NCI-H2196 (cell line): Measurements from ENCODE around the gene RHOBTB1.
"Not testable (repeated sequence)": the region's sequence is repeated elsewhere in the genome, so short reads cannot be mapped to it uniquely, and the experiment has no call there.

Experiments
- DNase-seq: peaks from one replicate; lab custom pipeline; 2025; ENCODE audit not compliant: unreplicated experiment; lab: John Stamatoyannopoulos, UW

RHOBTB1 gene, protein sequence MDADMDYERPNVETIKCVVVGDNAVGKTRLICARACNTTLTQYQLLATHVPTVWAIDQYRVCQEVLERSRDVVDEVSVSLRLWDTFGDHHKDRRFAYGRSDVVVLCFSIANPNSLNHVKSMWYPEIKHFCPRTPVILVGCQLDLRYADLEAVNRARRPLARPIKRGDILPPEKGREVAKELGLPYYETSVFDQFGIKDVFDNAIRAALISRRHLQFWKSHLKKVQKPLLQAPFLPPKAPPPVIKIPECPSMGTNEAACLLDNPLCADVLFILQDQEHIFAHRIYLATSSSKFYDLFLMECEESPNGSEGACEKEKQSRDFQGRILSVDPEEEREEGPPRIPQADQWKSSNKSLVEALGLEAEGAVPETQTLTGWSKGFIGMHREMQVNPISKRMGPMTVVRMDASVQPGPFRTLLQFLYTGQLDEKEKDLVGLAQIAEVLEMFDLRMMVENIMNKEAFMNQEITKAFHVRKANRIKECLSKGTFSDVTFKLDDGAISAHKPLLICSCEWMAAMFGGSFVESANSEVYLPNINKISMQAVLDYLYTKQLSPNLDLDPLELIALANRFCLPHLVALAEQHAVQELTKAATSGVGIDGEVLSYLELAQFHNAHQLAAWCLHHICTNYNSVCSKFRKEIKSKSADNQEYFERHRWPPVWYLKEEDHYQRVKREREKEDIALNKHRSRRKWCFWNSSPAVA

DNA sequence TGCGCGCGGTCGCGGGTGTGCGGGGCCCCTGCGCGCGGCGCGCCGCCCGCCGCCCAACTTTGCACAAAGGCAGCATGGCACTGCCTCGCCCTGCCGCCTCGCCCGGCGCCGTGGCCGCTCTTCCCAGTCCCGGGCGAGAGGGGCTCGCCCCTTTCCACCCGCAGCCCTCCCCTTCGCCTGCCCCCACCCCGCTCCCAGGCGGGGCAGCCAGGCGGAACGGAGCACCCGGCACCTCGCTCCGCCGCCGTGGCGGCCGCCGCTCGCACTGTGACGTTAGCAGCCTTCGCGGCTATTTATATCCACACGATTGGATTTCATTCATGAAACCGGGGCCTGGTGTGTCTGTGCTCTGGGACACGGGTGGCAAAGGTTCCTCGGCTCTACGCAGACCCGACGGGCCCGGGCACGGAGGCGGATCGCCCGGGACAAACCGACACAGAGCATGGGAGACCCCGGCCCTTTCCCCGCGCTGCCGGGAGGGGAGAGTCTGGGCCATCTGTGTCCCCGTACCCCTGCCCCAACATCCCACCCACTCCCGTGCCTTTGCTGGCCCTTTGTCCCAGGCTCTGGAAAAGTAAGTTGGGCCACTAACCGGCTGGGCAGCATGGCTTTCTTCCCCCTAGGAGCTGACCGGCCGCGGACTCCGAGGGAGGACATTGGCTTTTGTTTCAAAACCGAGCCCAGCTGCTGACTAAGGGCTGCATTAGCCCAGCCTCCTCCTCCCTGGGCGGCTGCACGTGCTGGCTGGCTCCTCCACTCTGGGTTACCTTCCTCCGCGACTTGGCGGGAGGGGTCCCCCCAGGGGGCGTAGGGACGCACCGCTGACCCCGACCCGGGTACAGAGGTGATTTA is at the start of gene RHOBTB1:
TSS of gene RHOBTB1 (minus strand) at position 128 of the 852 bp plus-strand sequence. CDS start 32,643 bp downstream, outside the sequence.
- DNase-seq: peak; percentile 53

DNA sequence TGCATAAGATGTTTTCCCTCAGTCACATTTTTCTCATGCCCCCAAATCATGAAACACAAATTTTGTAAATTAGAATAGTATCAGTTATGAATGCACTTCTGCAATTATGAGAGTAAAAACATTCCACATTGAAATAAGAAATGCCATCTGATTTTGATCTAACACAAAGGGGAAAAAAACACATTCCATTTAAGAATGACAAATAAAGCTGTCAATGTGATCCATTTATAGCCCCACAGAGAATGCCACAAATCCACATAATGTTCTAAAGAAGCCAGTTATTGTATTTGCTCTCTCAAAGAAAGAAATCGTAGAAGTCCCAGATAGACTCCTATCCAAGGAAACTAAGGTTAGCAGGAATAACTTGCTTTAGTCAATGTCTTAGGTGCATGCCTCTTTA is 48.7 kb upstream of the RHOBTB1 start:
- no peak for DNase-seq

DNA sequence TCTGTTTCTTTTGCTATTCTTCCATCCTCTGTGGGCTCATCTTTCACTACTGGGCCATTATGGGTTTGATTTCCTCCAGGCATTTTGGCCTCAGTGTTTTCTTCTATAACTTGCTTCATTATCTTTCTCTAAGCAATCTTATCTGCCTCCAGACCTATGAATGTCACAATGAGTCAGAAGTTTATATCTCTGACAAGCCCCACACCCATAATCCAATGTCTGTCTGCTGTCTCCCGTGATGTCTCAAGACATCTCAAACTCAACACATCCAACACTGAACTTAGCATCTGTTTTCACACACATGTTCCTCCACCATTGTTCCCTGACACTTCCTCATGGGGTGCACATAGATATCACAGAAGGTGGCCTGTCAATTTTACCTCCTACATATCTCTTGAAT is 46.7 kb upstream of the RHOBTB1 start:
- DNase-seq: no peak

DNA sequence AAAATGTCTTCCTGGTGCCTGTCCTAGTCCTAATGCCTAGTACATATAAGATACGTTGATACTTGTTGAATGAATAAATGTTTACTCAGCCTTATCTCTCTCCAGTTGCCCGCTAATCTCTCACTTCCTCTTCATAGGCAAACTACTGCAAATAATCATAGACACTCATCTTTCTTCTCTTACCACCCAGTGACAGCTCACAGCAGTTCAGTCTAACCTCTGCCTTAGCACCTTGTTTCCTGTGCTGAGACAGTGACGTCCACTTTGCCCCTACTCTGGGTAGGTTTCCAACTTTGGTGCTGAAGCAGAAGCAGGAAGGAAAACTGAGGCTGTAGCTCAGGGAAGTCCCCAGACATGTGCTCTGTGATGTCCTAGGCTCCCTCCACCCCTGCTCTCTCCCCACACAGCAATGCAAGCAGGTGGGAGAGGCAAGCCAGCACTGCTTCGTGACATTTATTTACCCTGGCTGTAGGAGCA is 45.5 kb upstream of the RHOBTB1 start:
- DNase-seq: no peak

DNA sequence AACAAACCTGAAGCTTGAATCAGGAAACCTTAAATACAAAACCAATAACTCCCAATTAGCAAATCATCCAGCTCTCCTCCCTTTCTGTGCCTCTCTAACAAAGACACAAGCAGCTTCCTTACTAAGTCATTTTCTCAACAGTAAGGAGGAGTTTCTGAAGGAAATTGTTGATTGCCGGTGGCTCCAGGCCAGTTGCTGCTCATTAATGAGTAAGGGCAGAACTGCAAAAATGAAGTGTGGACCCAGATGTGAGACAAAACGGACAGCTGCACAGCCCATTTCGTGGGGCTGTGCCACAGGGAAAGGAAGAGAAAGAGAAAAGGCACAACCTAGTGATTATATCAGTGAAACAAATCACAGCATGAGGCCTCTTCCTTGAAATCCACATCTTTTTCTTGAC is 42.8 kb upstream of the RHOBTB1 start:
- DNase-seq: no peak

DNA sequence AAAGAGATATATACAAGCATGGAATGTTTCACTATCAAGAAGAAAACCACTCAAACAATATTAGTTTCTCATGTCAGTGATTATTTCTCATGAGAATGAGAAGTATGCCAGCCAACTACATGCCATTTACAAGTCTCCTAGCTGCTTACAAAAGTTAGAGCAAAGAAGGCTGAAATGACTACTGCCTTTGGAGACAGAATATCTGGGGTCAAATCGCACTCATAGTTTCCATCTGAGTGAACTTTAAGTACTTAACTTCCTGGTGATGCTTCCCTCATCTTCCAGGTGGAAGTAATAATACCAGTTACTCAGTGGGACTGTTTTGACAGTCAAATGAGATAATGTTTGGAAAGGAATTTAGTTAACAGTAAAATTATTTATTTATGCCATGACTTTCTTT is 42.0 kb upstream of the RHOBTB1 start:
- DNase-seq: no peak

DNA sequence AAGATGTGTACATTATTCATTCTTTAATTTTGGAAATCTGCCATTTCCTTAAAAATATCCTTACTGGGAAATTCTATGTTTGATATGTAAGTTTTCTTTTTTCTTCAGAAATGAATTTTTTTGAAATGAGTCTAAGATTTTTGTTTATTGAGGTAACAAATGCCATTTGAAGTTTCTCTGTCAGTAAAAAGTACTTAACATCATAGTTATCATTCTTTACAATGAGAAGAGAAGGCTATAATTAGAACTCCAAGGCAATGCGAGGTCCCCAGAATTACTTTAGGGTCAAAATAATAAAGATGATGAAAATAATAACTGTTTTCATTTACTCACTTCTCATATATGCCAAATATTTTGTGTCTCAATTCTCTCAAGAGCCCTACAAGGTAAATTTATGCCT is 37.0 kb upstream of the RHOBTB1 start:
- no peak for DNase-seq

DNA sequence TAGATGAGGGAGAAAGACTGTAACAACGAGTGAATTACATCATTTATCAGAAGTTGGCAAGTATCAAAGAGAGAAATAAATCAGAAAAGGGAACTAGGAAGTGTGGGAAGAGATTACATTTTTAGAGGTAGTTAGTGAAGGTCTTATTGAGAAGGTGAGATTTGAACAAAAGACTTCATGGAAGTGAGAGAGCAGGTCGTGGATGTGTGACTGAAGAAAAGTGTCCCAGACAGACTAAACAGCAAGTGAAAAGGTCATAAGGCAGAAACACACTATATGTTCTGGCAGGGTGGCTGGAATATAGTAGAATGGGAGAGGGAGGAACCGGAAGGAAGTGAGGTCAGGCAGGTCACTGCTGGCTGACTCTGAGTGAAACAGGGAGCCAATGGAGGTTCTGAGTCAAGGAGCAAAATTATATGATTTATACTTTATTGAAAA is 35.7 kb upstream of the RHOBTB1 start:
- no peak for DNase-seq

DNA sequence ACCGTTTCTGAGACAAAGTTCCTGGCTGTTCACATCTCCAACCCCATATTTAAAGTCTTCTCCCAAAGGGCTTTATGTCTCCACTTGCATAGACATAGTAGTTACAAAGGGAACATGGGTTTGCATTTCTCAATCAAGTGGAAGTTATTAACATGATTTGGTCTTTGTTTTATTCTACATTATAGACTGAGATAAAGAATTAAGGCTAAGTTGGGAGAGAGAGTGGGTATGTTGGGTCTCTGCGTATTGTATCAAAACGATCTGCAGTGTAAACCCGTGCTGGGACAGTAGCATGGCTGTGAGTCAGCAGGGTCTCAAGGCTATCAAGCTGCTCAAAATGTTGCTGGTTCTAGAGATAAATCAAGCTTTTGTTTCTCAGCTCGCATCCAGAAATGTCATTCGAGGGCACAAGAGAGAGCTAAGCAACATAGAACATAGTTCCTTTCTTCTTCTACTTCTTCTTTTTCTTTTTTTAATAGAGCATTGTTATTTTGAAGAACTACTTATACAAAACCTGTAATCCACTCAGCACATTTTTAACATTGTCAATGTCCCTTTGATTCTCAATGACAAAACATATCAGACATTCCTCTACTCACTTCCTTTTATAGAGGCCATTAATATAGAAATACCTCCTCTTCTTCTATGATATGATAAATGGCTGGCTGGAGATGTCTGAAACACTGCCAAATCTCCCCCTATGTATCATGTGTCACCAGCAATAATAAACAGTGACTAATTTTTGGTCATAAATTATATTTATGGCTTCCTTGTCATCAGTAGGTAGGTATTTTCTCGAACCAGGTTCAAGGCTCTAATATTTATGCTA is 34.5 kb upstream of the RHOBTB1 start:
- no peak for DNase-seq

DNA sequence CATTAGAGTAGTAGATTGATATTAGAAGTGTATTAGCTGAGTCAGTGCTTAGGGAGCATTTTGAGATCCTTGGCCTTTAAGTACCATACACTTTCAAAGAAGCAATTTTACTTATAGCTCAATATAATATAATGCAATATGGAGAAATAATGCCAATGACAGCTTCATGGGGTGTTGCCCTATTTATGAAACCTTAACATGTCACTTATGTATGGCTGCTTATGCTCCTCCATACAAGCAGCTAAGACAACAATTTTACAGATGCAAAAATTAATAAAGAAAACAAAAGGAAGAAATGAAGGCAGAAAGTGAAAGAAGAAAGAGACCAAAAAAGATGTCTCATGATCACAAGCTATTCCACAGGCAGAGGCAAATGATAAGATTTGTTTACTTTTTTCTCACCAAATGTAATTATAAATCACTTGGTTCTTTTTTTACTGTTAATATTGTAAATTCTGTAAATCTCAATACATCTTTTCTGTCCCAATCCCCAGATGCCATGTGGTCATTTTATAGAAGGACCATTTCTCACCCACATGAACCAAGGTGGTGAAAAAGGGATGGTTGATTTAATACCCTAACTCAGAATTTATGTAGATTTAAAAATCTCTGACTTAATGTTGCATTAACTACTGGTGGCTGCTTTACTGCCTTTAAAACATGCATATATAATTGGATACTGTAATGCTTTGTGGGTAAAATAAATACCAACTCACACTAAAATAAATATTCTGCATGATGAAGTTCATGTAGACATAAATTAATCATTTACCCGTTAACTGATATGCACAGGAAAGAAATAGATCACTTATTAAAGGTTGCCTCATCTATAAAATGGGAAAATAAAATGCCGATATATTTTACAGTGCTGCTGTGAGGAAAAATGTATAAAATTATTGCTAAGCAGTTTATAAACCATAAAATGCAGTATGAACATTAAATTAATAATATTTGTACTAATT is 33.5 kb upstream of the RHOBTB1 start:
- no peak for DNase-seq

DNA sequence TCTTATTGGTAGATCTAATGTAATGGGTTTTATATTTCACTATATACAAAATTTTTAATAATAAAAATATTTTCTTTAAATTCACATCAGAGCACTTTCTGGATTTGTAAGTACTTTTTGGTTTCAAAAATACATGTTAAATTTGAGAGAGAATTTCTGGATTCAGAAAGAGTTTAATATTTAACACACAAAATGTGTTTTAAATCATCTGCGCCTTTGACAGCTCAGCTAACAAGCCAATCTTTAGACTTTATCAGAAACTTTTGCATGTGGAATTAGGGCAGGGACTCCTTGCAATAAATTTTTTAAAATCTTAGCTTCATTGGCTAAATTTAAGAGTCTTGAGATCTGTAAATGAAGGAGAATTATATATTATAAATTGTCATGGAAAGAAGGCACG is 32.7 kb upstream of the RHOBTB1 start:
- DNase-seq: no peak

DNA sequence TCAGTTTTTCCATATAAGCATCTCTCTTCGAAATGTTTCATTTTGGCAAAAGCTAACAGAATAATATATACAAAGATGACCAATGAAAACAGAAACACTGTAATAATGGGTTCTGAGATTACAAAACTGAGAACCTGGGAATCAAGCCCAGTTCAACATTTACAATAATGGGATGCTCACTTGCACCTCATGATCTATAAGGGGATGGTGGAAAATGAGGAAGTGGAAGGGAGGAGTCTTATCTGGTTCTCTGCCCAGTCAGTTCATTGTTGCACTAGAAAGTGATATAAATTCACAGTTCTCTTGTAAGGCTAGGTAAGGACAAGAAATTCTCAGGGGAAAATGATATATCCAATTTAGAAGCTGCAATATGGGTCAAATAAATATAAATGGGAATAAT is 31.7 kb upstream of the RHOBTB1 start:
- no peak for DNase-seq

DNA sequence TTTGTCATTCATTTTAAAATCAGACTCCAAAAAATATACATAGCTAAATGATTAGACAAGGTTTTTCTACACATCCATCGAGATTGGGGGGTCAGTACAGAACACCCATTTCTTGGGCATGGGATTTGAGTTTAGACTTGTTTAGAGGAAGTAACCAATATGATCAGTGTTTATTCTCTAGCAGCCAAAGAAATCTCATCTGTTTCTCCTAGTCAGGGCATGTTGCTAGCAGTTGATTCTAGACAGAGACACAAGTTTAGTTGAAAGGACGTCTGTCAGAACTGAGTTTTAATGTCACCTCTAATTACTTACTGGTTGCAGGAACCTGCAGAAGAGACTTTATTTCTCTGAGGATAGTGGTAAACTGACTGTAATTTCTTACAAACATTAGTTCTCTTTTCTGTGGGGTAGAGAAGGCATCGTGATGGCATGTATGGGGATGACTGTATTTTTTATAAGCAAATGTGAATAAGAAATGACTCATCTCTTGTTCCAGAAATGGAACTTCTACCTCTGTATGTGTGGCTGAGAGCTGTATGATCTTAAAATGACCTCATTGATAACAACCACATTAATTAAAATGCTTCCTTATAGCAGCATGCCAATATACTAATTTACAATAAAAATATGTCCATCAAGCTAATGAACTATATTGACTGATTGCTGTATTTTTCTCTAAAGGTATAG is 30.6 kb upstream of the RHOBTB1 start:
- no peak for DNase-seq

DNA sequence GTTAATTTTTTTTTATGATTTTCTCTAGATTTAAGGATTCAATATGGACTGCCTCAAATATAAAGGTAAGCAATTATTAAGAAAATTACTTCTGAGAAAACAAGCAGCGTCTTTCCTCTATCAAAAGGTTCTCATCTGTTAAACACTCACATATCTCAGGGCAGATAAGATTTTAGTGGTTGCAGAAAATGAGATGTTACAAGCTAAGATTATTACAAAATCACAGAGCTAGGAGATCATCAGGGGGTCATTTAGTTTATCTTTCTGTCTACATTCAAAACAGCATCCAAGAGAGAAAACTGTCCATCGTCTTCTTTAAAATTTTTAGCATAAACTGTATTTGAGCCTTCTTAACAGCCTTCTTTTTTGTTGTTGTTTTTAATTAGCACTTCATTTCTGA is 29.1 kb upstream of the RHOBTB1 start:
- no peak for DNase-seq

DNA sequence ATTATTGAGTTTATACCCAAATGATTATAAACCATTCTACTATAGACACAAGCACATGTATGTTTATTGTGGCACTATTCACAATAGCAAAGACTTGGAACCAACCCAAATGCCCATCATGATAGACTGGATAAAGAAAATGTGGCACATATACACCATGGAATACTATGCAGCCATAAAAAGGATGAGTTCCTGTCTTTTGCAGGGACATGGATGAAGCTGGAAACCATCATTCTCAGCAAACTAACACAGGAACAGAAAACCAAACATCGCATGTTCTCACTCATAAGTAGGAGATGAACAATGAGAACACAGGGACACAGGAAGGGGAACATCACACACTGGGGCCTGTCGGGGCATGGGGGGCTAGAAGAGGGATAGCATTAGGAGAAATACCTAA is 28.2 kb upstream of the RHOBTB1 start:
- not testable (repeated sequence) for DNase-seq

DNA sequence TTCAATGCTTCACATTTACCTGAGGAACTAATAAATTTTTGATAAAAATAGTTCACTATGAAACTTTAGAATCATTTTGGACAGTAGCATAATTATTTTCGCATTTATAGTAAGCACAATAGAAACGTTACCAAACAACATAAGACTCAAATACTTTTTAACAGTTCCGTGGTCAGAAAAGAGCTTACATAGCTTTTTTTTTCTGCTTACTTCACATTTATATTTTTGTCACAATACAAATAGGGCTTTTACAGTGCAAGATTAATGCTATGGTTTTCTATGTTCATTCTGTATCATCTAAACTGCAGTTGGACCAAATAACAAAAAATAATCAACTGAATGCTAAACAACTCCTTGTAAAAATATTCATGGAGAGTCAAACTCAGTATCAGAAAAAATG is 26.5 kb upstream of the RHOBTB1 start:
- no peak for DNase-seq

DNA sequence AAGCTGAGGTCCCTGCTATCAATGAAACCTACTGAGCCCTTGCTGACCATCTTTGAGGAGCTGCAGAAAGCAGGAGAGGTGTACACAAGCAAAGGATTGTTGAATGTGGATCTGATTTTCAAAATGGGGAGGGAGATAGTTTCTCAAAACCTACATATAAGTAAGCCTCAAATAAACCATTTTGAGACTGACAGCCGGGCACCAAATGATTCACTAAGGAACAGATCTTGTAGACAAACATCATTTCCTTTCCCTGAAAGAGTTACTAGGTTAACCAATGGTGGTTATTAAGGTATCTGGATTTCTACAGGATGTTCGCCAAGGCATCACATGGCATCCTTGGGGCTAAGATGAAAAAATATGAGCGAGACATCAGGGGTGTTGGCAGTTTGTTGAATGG is 24.5 kb upstream of the RHOBTB1 start:
- no peak for DNase-seq

DNA sequence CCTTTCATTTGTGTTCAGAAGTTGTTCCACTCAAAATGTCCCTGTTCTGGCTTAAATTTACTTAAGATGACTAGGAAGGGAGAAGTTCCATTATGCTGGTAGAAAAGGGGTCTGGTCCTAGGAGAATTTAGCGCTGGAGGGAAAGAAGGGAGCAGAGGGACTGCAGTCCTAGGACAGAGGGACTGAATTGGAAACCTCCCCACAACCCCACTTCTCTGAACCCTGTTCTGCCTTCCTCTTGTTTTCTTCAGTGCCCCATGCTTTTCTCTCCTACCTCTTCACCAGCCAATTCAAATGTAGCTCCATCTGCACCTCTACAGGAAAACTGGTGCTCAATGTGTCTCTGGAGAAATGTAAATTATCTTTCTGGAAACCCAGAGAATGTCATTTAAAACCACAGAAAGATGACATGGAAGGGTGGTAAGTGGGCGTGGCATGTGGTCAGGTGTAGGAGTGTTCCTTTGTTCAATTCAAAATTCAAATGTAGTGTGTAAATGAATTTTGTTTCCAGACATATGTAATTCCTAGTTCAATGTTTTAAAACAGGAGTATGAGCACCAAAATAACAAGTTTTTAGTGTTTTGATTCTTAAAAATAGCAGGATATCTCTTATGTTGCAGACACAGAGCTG is 24.0 kb upstream of the RHOBTB1 start:
- DNase-seq: no peak
